IMR-90 (cell line): ENCODE results near the gene CFDP1. TPM values are rescaled to one million over a fixed set of nuclear protein-coding genes. Genes with fewer than 3 reads are reported as not detected.

Experiments
- ATAC-seq: fragments of 200-7000 bp; cut with Tn5 transposase; 2 replicates; pipeline ENCODE4 v1.9.1; 2020; ENCODE audit warnings: low read depth, mild to moderate bottlenecking, moderate library complexity
- BruUV-seq: library from RNA; stranded (reverse); fragments of 400-500 nt; replicated peaks from 2 replicates; lab custom pipeline; 2021; lab: Mats Ljungman, UMichigan
- CTCF ChIA-PET: fragments of 300-600 bp; formaldehyde crosslinking; extraction: SDS; loops from one replicate; lab custom pipeline; 2021; ENCODE audit warnings: antibody characterized with exemption; lab: Yijun Ruan, JAX
- POLR2A ChIA-PET: fragments of 300-600 bp; sonication (Branson Sonifier 250); formaldehyde crosslinking; loops from one replicate; lab custom pipeline; 2022; ENCODE audit warnings: antibody characterized with exemption; ENCODE audit not compliant: unreplicated experiment; lab: Charles Lee
- DNase-seq: peaks from one replicate; pipeline ENCODE4 v3.0.0; 2013
- H2AFZ ChIP-seq: replicated peaks from 2 replicates; pipeline ENCODE3; 2013; ENCODE audit warnings: low read length, mild to moderate bottlenecking; ENCODE audit not compliant: poor library complexity
- H2AK5ac ChIP-seq: 2 replicates; pipeline ENCODE4 v1.6.1; 2013; ENCODE audit warnings: low read depth, low read length, inconsistent platforms
- H2AK9ac ChIP-seq: replicated peaks from 2 replicates; pipeline ENCODE3; 2013; ENCODE audit warnings: mild to moderate bottlenecking, low read depth, low read length, moderate library complexity; ENCODE audit not compliant: poor library complexity
- H2BK120ac ChIP-seq: 2 replicates; pipeline ENCODE4 v1.6.1; 2013; ENCODE audit warnings: low read depth, low read length, inconsistent platforms
- H2BK15ac ChIP-seq: 3 replicates; pipeline ENCODE4 v1.6.1; 2013; ENCODE audit warnings: low read depth, low read length, inconsistent platforms
- H2BK20ac ChIP-seq: 2 replicates; pipeline ENCODE4 v1.6.1; 2013; ENCODE audit warnings: low read depth, mild to moderate bottlenecking, inconsistent platforms, low read length, moderate library complexity
- H2BK5ac ChIP-seq: 2 replicates; pipeline ENCODE4 v1.6.1; 2013; ENCODE audit warnings: mild to moderate bottlenecking, low read depth, low read length, inconsistent platforms; ENCODE audit not compliant: poor library complexity, severe bottlenecking
- H3K14ac ChIP-seq: replicated peaks from 2 replicates; pipeline ENCODE4 v1.6.1; 2013; ENCODE audit warnings: low read depth, low read length, inconsistent platforms
- H3K18ac ChIP-seq: 2 replicates; pipeline ENCODE4 v1.6.1; 2013; ENCODE audit warnings: low read depth, low read length, control low read depth
- H3K23ac ChIP-seq: 2 replicates; pipeline ENCODE4 v1.6.1; 2013; ENCODE audit warnings: low read depth, low read length, inconsistent platforms
- H3K27ac ChIP-seq: 2 replicates; pipeline ENCODE4 v1.5.1; 2013; ENCODE audit warnings: mild to moderate bottlenecking, control low read depth, low read length; ENCODE audit not compliant: insufficient read depth
- H3K27me3 ChIP-seq: 2 replicates; pipeline ENCODE4 v1.6.1; 2013; ENCODE audit warnings: low read length; ENCODE audit not compliant: control insufficient read depth, insufficient read depth
- H3K36me3 ChIP-seq: 2 replicates; pipeline ENCODE4 v1.6.1; 2013; ENCODE audit warnings: low read length, mixed read lengths; ENCODE audit not compliant: control insufficient read depth, insufficient read depth
- H3K4ac ChIP-seq: 2 replicates; pipeline ENCODE4 v1.6.1; 2013; ENCODE audit warnings: low read depth, low read length, inconsistent platforms
- H3K4me1 ChIP-seq: 2 replicates; pipeline ENCODE4 v1.6.1; 2013; ENCODE audit warnings: low read length, mixed read lengths; ENCODE audit not compliant: control insufficient read depth, insufficient read depth
- H3K4me2 ChIP-seq: 2 replicates; pipeline ENCODE4 v1.6.1; 2013; ENCODE audit warnings: low read depth, mild to moderate bottlenecking, control low read depth, low read length, moderate library complexity
- H3K4me3 ChIP-seq: 2 replicates; pipeline ENCODE4 v1.5.1; 2013; ENCODE audit warnings: low read depth, mild to moderate bottlenecking, control low read depth, low read length, moderate library complexity; ENCODE audit not compliant: insufficient read depth
- H3K56ac ChIP-seq: 2 replicates; pipeline ENCODE4 v1.6.1; 2013; ENCODE audit warnings: low read length, inconsistent platforms; ENCODE audit not compliant: insufficient read depth; ENCODE audit errors: extremely low read depth
- H3K79me1 ChIP-seq, 2 experiments: 2 replicates each; pipeline ENCODE4 v1.6.1; 2013; ENCODE audit warnings: low read length in 2 of 2, inconsistent platforms in 1 of 2, low read depth in 1 of 2
- H3K9ac ChIP-seq: 2 replicates; pipeline ENCODE4 v1.6.1; 2013; ENCODE audit warnings: low read depth, low read length, control low read depth
- H3K9me1 ChIP-seq: 2 replicates; pipeline ENCODE4 v1.6.1; 2013; ENCODE audit warnings: low read length, inconsistent platforms; ENCODE audit not compliant: insufficient read depth
- H3K9me3 ChIP-seq: 2 replicates; pipeline ENCODE4 v1.6.1; 2013; ENCODE audit warnings: low read length; ENCODE audit not compliant: control insufficient read depth, insufficient read depth
- H4K20me1 ChIP-seq: 2 replicates; pipeline ENCODE4 v1.6.1; 2013; ENCODE audit warnings: low read length, inconsistent platforms; ENCODE audit not compliant: insufficient read depth
- H4K5ac ChIP-seq: 2 replicates; pipeline ENCODE4 v1.6.1; 2013; ENCODE audit warnings: mild to moderate bottlenecking, low read depth, low read length, control low read depth
- H4K8ac ChIP-seq, 2 experiments: 2 replicates each; pipeline ENCODE4 v1.6.1; 2013; ENCODE audit warnings: low read depth in 2 of 2, low read length in 2 of 2, control low read depth in 1 of 2, inconsistent platforms in 1 of 2
- H4K91ac ChIP-seq: 2 replicates; pipeline ENCODE4 v1.6.1; 2013; ENCODE audit warnings: low read depth, low read length, inconsistent platforms; ENCODE audit not compliant: insufficient read depth
- CEBPB ChIP-seq: IDR thresholded peaks from 2 replicates; pipeline ENCODE4 v1.6.1; 2012; ENCODE audit warnings: low read depth, low read length, improper control_type of control experiment
- WGBS, 2 experiments: methylation state at CpG; one replicate each; pipeline versions ENCODE4 v1.1.5 to v1.1.7; 2013; ENCODE audit warnings: missing lambda C conversion rate in 2 of 2; ENCODE audit not compliant: insufficient read length in 1 of 2; ENCODE audit errors: extremely low coverage in 2 of 2; 5-methylcytosine and 5-hydroxymethylcytosine counted together
- dilution Hi-C: fragments of 300-500 bp; cut with HindIII; formaldehyde crosslinking; loops from one replicate; pipeline ENCODE4 v1.14.3; 2018; ENCODE audit warnings: low sequenced_read_pairs; ENCODE audit not compliant: unreplicated experiment
- in situ Hi-C: fragments of 300-500 bp; cut with MboI; formaldehyde crosslinking; loops from 3 replicates; pipeline ENCODE4 v1.14.3; 2019; ENCODE audit warnings: low sequenced_read_pairs, inconsistent platforms, mixed read lengths
- intact Hi-C: fragments of 100-400 bp; cut with micrococcal nuclease; formaldehyde crosslinking; loops from 2 replicates; pipeline ENCODE4 v1.10.0; 2022
- polyA plus RNA-seq, 3 experiments: library from polyadenylated mRNA; depleted of rRNA; stranded (reverse); fragments of >200 nt; gene quantifications; 2 replicates each; pipeline ENCODE4 v1.2.3, GENCODE V29; 2012; ENCODE audit warnings: low replicate concordance in 1 of 3
- total RNA-seq: library from RNA; depleted of rRNA; stranded (reverse); fragments of >200 nt; gene quantifications from 2 replicates; pipeline ENCODE4 v1.2.3, GENCODE V29; 2012
- TF ChIP-seq, protein P1 (sequence below): conservative IDR thresholded peaks from 2 replicates; pipeline ENCODE4 v1.5.1; 2012; ENCODE audit warnings: mild to moderate bottlenecking, low read depth, low read length, improper control_type of control experiment

Gene CFDP1
- total and polyA plus RNA-seq, 2 of the 4 experiments (the other 2 are of a cell fraction), result 15.6 to 38.7 TPM

DNA sequence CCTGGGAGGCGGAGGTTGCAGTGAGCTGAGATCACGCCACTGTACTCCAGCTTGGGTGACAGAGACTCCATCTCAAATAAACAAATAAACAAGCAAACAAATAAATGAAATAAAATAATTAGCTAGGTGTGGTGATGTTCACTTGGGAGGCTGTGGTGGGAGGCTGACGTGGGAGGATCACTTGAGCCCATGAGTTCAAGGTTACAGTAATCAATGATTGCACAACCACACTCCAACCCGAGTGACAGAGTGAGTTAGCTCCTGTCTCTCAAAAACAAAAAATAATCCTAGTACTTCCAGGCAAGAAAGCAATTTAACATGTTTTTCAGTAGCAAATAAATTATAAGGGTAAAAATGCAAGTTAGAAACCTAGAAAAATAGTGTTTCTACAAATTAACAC, 26.4 kb downstream of the CFDP1 start:
- Histone ChIP-seq H4K91ac (no peak overlapping the region), H3K4me1 (peaks cover 4% of the 10 kb centered on the region; the same call in 1 of the 2 replicates), H3K9ac (no peak overlapping the region), H3K4ac (no peak overlapping the region), H3K14ac (no peak overlapping the region), H3K18ac (no peak overlapping the region), H4K20me1 (no peaks in the 10 kb centered on the region), H3K27ac (no peak overlapping the region), H3K27me3 (no peaks in the 10 kb centered on the region), H4K8ac (no peak overlapping the region), H3K79me1 (peaks cover 14 to 15% of the 10 kb centered on the region in 2 experiments; a peak in 3 of 4 replicates), H2AK5ac (no peak overlapping the region), H3K9me3 (no peaks in the 10 kb centered on the region), H2BK15ac (no peak overlapping the region), H2BK120ac (no peak overlapping the region), H3K36me3 (peaks cover 23% of the 10 kb centered on the region), H3K4me2 (no peak overlapping the region), H3K23ac (no peak overlapping the region), H3K9me1 (no peaks in the 10 kb centered on the region), H4K5ac (no peak overlapping the region), H3K56ac (no peak overlapping the region), H2BK20ac (no peak overlapping the region), H3K4me3 (no peak overlapping the region), H2BK5ac (no peak overlapping the region), H2AK9ac (no peak overlapping the region), H2AFZ (no peak overlapping the region)
- CTCF ChIA-PET, result interaction anchor here (1.5 kb wide), 1 partner anchor 168 kb away, joined by 3 read pairs; no protein-coding TSS in a partner anchor
- TF ChIP-seq, protein P1, sequence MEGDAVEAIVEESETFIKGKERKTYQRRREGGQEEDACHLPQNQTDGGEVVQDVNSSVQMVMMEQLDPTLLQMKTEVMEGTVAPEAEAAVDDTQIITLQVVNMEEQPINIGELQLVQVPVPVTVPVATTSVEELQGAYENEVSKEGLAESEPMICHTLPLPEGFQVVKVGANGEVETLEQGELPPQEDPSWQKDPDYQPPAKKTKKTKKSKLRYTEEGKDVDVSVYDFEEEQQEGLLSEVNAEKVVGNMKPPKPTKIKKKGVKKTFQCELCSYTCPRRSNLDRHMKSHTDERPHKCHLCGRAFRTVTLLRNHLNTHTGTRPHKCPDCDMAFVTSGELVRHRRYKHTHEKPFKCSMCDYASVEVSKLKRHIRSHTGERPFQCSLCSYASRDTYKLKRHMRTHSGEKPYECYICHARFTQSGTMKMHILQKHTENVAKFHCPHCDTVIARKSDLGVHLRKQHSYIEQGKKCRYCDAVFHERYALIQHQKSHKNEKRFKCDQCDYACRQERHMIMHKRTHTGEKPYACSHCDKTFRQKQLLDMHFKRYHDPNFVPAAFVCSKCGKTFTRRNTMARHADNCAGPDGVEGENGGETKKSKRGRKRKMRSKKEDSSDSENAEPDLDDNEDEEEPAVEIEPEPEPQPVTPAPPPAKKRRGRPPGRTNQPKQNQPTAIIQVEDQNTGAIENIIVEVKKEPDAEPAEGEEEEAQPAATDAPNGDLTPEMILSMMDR, result no peak
- peak; percentile 57 for TF ChIP-seq CEBPB
- POLR2A ChIA-PET, result no interaction called here
- in situ Hi-C loops (no loop called here), dilution Hi-C loops (no loop called here), intact Hi-C loops (no loop called here)
- no CpG with 5 or more reads among the region's 4 CpGs for WGBS, 2 experiments
- ATAC-seq (no peak), DNase-seq (no peak)
- no TSS peak for BruUV-seq
